BLaER1 (cell line): ENCODE measurements around the gene SDC1.

Experiments used
- H3K27ac ChIP-seq: shearing (Covaris generic); formaldehyde crosslinking; 2 replicates; pipeline ENCODE4 v1.8.1; 2022
- H3K27me3 ChIP-seq: shearing (Covaris generic); formaldehyde crosslinking; 2 replicates; pipeline ENCODE4 v1.8.1; 2022
- H3K36me3 ChIP-seq: shearing (Covaris generic); formaldehyde crosslinking; 2 replicates; pipeline ENCODE4 v1.8.1; 2022
- H3K4me1 ChIP-seq: shearing (Covaris generic); formaldehyde crosslinking; 2 replicates; pipeline ENCODE4 v1.8.1; 2022
- H3K4me2 ChIP-seq: shearing (Covaris generic); formaldehyde crosslinking; 2 replicates; pipeline ENCODE4 v1.8.1; 2022
- H3K4me3 ChIP-seq: shearing (Covaris generic); formaldehyde crosslinking; 2 replicates; pipeline ENCODE4 v1.8.1; 2022
- H3K9ac ChIP-seq: shearing (Covaris generic); formaldehyde crosslinking; 2 replicates; pipeline ENCODE4 v1.8.1; 2022
- H3K9me3 ChIP-seq: shearing (Covaris generic); formaldehyde crosslinking; 2 replicates; pipeline ENCODE4 v1.8.1; 2022
- H4K20me1 ChIP-seq: shearing (Covaris generic); formaldehyde crosslinking; 2 replicates; pipeline ENCODE4 v1.8.1; 2022
- Cebpa-rat ChIP-seq: shearing (Covaris generic); IDR thresholded peaks from 2 replicates; pipeline ENCODE4 v1.8.1; 2022

The SDC1 gene

DNA sequence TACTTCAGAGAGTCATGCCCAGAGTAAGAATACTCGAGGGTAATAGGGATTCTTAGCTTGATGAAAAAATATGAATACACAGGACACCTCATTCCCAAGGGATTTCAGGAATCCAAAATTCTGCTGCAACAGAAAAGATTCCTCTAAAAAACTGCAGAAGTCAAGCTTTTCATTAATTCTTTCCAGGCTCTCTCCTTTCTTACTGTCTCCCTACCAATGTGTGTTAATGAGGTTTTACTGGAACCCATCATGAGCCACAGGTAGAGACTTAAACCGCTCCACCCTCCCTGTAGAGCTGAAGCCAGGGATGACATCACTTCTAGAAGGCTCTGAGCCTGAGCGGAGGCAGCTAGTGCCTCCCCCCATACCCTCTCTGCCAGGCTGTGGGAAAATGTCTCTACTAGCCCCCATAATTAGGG is 3.4 kb downstream of the SDC1 start:
- H3K9me3 ChIP-seq: no peaks in the 10 kb centered on the region
- H3K9ac ChIP-seq: 0 out of 2 replicates have a peak overlapping the region, but pooled peaks have one; percentile 2
- no peak overlapping the region for H3K4me3 ChIP-seq
- H3K4me2 ChIP-seq: peak overlapping the region; percentile 97
- H3K4me1 ChIP-seq: peaks cover 67% of the 10 kb centered on the region
- H3K27me3 ChIP-seq: peaks cover 23% of the 10 kb centered on the region
- H3K27ac ChIP-seq: no peak overlapping the region
- TF ChIP-seq Cebpa-rat: no peak
- peaks cover under 1% of the 10 kb centered on the region; the same call in 1 of the 2 replicates for H3K36me3 ChIP-seq
- H4K20me1 ChIP-seq: peaks cover 37% of the 10 kb centered on the region; the same call in 1 of the 2 replicates

DNA sequence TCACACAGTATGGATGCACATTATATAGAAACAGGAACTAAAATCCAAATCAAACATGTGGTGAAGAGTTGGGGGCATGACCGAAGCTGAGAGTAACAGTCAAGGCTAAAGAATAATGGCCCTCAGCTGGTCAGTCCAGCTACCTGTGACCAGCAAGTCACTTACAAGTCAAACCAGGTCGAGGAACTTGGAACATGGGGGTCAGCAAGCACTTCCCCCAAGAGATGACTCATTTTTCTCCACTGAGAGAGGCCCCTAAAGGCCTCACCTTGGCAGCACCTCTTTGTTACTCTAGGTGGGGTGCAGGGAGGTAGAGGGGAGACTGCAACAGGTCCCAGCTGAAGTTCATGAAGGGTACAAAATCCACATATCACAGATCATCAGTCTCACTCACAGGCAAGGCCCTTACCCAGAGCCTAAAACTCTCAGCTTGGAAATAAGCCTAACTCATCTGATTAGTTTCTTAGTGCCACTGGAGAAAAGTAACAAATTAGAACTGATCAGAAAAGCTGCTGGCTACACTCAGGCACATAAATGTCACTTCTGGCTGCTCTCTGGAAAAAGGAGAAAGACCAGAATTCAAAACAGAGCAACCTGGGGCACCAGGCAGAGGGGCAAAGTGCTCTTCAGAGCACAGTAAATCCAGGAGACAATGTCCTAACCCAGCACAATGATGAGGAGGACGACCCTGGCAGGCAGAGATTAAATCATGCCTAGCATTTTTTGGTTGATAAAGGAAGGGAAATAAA is 4.0 kb downstream of the SDC1 start:
- Histone ChIP-seq H3K36me3 (peaks cover 6% of the 10 kb centered on the region; the same call in 1 of the 2 replicates), H3K27ac (no peak overlapping the region), H3K9ac (no peak overlapping the region), H3K4me3 (no peak overlapping the region), H3K4me2 (peak overlapping the region; percentile 97), H4K20me1 (peaks cover 42% of the 10 kb centered on the region; the same call in 1 of the 2 replicates), H3K9me3 (no peaks in the 10 kb centered on the region), H3K27me3 (peaks cover 23% of the 10 kb centered on the region), H3K4me1 (peaks cover 67% of the 10 kb centered on the region)
- no peak for TF ChIP-seq Cebpa-rat

GRCh38 chr2:20219763-20220380 is 5.1 kb downstream of the SDC1 start:
- Histone ChIP-seq H3K9ac (no peak overlapping the region), H4K20me1 (peaks cover 54% of the 10 kb centered on the region; the same call in 1 of the 2 replicates), H3K36me3 (peaks cover 8% of the 10 kb centered on the region; the same call in 1 of the 2 replicates), H3K27me3 (peaks cover 23% of the 10 kb centered on the region), H3K4me3 (no peak overlapping the region), H3K4me1 (peaks cover 68% of the 10 kb centered on the region), H3K27ac (no peak overlapping the region), H3K9me3 (no peaks in the 10 kb centered on the region), H3K4me2 (peak overlapping the region; percentile 97)
- TF ChIP-seq Cebpa-rat: no peak

DNA sequence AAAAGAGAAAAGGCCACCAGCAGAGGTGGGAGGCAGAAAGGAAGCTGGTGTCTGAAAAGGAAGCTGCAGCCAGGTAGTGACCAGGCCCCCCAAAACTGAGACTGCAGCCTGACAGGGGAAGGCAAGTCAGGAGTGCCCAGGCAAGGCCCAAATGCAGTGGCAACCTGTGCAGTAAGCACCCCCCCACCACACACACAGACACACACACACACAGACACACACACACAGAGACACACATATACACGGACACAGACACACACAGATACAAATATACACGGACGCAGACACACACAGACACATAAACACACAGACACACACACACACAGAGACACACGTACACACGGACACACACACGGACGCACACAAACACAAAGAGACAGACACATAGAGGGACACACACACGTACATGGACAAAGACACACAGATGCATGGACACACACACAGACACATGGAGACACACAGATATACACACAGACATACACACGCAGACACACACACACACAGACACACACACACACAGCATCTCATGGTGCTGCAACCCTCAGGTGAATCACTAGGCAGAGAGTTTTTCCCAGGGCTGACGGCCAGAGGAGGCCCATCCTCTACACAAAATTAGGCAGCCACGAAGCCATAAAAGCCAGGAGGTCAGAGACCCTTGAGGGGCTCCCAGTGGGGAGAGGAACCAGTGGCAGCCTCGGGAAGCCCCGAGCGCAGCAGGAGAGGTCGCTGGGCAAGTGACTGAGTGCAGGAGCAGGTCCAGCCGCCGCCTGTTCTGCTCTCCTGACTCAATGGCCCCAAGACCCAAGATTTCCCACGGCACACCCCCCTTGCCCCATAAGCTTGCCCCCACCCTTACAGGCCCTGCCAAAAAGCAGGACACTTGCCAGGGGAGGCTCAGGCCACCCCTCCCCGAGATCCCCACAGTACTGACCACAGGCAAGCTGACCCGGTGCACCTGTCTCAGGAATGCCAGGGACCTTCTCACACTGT is 6.3 kb downstream of the SDC1 start:
- Histone ChIP-seq H4K20me1 (peaks cover 55% of the 10 kb centered on the region; the same call in 1 of the 2 replicates), H3K9ac (no peak overlapping the region), H3K27ac (peak overlapping the region; percentile 29; the same call in 1 of the 2 replicates), H3K9me3 (no peaks in the 10 kb centered on the region), H3K36me3 (peaks cover 8% of the 10 kb centered on the region; the same call in 1 of the 2 replicates), H3K4me2 (0 out of 2 replicates have a peak overlapping the region, but pooled peaks have one; percentile 56), H3K4me1 (peaks cover 79% of the 10 kb centered on the region), H3K4me3 (no peak overlapping the region), H3K27me3 (peaks cover 10% of the 10 kb centered on the region)
- no peak for TF ChIP-seq Cebpa-rat

DNA sequence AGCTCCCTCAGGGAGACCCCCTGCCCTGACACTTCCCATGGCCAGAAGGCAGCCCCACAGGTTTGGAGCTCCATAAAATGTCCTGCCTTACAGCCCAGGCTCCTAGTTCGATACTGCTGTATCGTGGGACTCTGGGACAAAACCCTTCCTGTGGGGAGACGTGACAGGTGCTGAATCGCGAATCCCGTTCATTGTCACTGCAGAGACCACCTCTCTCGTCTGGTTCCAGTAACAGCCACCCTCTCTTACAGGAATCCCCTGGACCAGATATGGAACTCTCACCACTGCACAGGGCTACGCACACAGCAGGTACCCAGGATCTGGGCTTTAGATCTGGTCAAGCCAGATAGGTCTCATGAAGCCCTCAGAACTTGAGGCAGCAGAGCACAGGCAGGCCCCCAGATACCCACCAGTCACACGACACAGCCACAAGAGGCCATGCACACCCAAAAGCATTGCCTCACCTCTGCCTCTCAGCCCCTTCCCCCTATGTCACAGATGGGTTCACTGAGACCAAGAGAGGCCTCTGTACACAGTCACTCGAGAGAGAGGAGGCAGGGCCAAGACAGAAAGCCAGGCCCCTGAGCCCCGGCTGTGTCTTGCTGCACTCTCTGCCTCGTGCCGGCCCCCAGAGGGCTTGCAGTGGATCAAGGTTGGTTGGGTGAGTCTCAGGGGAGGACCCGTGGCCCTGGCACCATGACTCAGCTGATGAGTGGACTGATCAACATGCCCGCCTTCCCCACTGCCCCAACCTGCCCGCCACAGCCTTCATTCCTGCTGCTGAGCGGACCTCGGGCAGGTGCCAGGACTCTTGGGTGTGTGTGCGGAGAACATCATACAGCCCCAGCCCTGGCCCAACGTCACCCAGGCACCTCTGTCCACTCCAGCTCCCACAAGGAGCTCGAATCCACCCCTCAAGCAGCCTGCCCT is 7.6 kb downstream of the SDC1 start:
- H4K20me1 ChIP-seq: peaks cover 50% of the 10 kb centered on the region; the same call in 1 of the 2 replicates

GRCh38 chr2:20216130-20217025 is 8.6 kb downstream of the SDC1 start:
- Histone ChIP-seq H3K4me3 (no peak overlapping the region), H3K4me2 (no peak overlapping the region; the same call in 1 of the 2 replicates), H3K4me1 (peaks cover 79% of the 10 kb centered on the region), H3K9ac (no peak overlapping the region), H3K27me3 (no peaks in the 10 kb centered on the region), H3K9me3 (no peaks in the 10 kb centered on the region), H3K36me3 (peaks cover 8% of the 10 kb centered on the region; the same call in 1 of the 2 replicates), H4K20me1 (peaks cover 44% of the 10 kb centered on the region; the same call in 1 of the 2 replicates), H3K27ac (peak overlapping the region; percentile 29)
- no peak for TF ChIP-seq Cebpa-rat

More for the DNA sequence above, 7.6 kb downstream of the SDC1 start:
- Histone ChIP-seq H3K36me3 (peaks cover 8% of the 10 kb centered on the region; the same call in 1 of the 2 replicates), H3K9me3 (no peaks in the 10 kb centered on the region), H3K9ac (peak overlapping the region; percentile 34; the same call in 1 of the 2 replicates), H3K27ac (peak overlapping the region; percentile 29; the same call in 1 of the 2 replicates), H3K4me2 (peak overlapping the region; percentile 56), H3K4me1 (peaks cover 79% of the 10 kb centered on the region), H3K4me3 (no peak overlapping the region), H3K27me3 (peaks cover under 1% of the 10 kb centered on the region)
- no peak for TF ChIP-seq Cebpa-rat

GRCh38 chr2:20215183-20216040 is 9.5 kb downstream of the SDC1 start:
- Histone ChIP-seq H3K9ac (no peak overlapping the region), H3K4me2 (peak overlapping the region; percentile 84), H4K20me1 (peaks cover 39% of the 10 kb centered on the region; the same call in 1 of the 2 replicates), H3K9me3 (no peaks in the 10 kb centered on the region), H3K4me3 (no peak overlapping the region), H3K4me1 (peaks cover 79% of the 10 kb centered on the region), H3K36me3 (peaks cover 8% of the 10 kb centered on the region; the same call in 1 of the 2 replicates), H3K27me3 (no peaks in the 10 kb centered on the region), H3K27ac (peak overlapping the region; percentile 88)
- TF ChIP-seq Cebpa-rat: no peak
